Mucosa of descending colon (tissue), 3 donors: ENCODE results near the gene PDSS2. TPM values are rescaled to one million over a fixed set of nuclear protein-coding genes. Genes with fewer than 3 reads are reported as not detected.

Experiments
- ATAC-seq: fragments of 200-7000 bp; cut with Tn5 transposase; one replicate; pipeline ENCODE4 v1.9.1; 2020; ENCODE audit warnings: mild to moderate bottlenecking, moderate library complexity
- DNase-seq, 3 donors: peaks; one replicate each; pipeline ENCODE4 v3.0.0-alpha.2; 2020
- H3K36me3 ChIP-seq: fragments of 200-600 bp; one replicate; pipeline ENCODE4 v1.8.0; 2021; ENCODE audit warnings: low read depth, mild to moderate bottlenecking
- H3K4me1 ChIP-seq: fragments of 200-600 bp; one replicate; pipeline ENCODE4 v1.8.0; 2021; ENCODE audit warnings: low read depth, mild to moderate bottlenecking
- H3K4me3 ChIP-seq: fragments of 200-600 bp; one replicate; pipeline ENCODE4 v1.8.0; 2021; ENCODE audit warnings: mild to moderate bottlenecking
- H3K9me3 ChIP-seq: fragments of 200-600 bp; one replicate; pipeline ENCODE4 v1.8.0; 2021; ENCODE audit warnings: mild to moderate bottlenecking
- CTCF ChIP-seq: fragments of 200-600 bp; IDR thresholded peaks from one replicate; pipeline ENCODE4 v1.8.0; 2022; ENCODE audit warnings: antibody characterized with exemption, mild to moderate bottlenecking
- intact Hi-C, 2 donors: fragments of 100-400 bp; cut with DNase I in 1 of 2; cut with micrococcal nuclease in 1 of 2; formaldehyde crosslinking; loops; one replicate each; pipeline versions ENCODE4 v1.11.0 to v1.11.1; 2022; cut with DNase I, micrococcal nuclease
- total RNA-seq, 3 donors: library from RNA; stranded (reverse); fragmentation: NEBNext Ultra II Directional in 2 of 3; extraction: Animal tissue kit (Norgen Biotek cat#: 25700) in 2 of 3; gene quantifications; one replicate each; pipeline versions ENCODE4 v1.2.1 to v1.2.4, GENCODE V29; 2021 to 2023
- donor health status: DM: no; HTN: no; CAD: no; lungs with moderate emphysema.
- donor health status: DM: no; HTN: no; CAD: no.
- donor health status: DM: no; HTN: yes; CAD: no.

PDSS2 gene
- total RNA-seq, 3 donors from 2014 or later: 16.2 to 26.3 (median 25.6) TPM

- DNase-seq: no peak
- TF ChIP-seq CTCF: no peak
- ATAC-seq: no peak
These were observed 304.6 kb downstream of the PDSS2 start for GRCh38 chr6:107154801-107155160.

GRCh38 chr6:107154131-107154800 lies 305.1 kb downstream of the PDSS2 start:
- Histone ChIP-seq H3K36me3 (no peaks in the 10 kb centered on the region), H3K9me3 (no peaks in the 10 kb centered on the region), H3K4me1 (peaks cover 21% of the 10 kb centered on the region), H3K4me3 (no peak overlapping the region)
- DNase-seq: peak; percentile 42 to 61 (median 56)
- no peak for TF ChIP-seq CTCF
- intact Hi-C loops: no loop called here
- no peak for ATAC-seq

More at GRCh38 chr6:107154801-107155160, 304.6 kb downstream of the PDSS2 start:
- H3K36me3 ChIP-seq: no peaks in the 10 kb centered on the region
- no peak overlapping the region for H3K4me3 ChIP-seq
- peaks cover 21% of the 10 kb centered on the region for H3K4me1 ChIP-seq
- intact Hi-C loops: no loop called here
- H3K9me3 ChIP-seq: no peaks in the 10 kb centered on the region

- no peaks in the 10 kb centered on the region for H3K36me3 ChIP-seq
- ATAC-seq: peak; percentile 90
- TF ChIP-seq CTCF: peak; percentile 5
- no peaks in the 10 kb centered on the region for H3K9me3 ChIP-seq
- intact Hi-C loops: no loop called here
- H3K4me1 ChIP-seq: peaks cover 21% of the 10 kb centered on the region
- no peak overlapping the region for H3K4me3 ChIP-seq
- peak; percentile 56 to 64 (median 60) for DNase-seq
These were observed 306.5 kb downstream of the PDSS2 start for GRCh38 chr6:107152638-107153430.

GRCh38 chr6:107144666-107145065 lies 314.7 kb downstream of the PDSS2 start:
- TF ChIP-seq CTCF: no peak
- no peak overlapping the region for H3K4me3 ChIP-seq
- DNase-seq (no peak), ATAC-seq (no peak)
- no peaks in the 10 kb centered on the region for H3K9me3 ChIP-seq
- no peaks in the 10 kb centered on the region for H3K36me3 ChIP-seq
- intact Hi-C loops: no loop called here
- no peaks in the 10 kb centered on the region for H3K4me1 ChIP-seq

GRCh38 chr6:107144014-107144413 lies 315.4 kb downstream of the PDSS2 start:
- DNase-seq (no peak), ATAC-seq (no peak)
- Histone ChIP-seq H3K4me1 (no peaks in the 10 kb centered on the region), H3K9me3 (no peaks in the 10 kb centered on the region), H3K4me3 (no peak overlapping the region), H3K36me3 (no peaks in the 10 kb centered on the region)
- TF ChIP-seq CTCF: no peak
- intact Hi-C loops: no loop called here
